NCI-H2029 (cell line): ENCODE measurements around the gene LDLRAD2.

Source experiments
- DNase-seq: peaks from one replicate; lab custom pipeline; 2025; lab: John Stamatoyannopoulos, UW

LDLRAD2 gene

GRCh38 chr1:21860971-21861370, 48.9 kb downstream of the LDLRAD2 start:
- no peak for DNase-seq

GRCh38 chr1:21861602-21862429, 49.8 kb downstream of the LDLRAD2 start:
- no peak for DNase-seq

GRCh38 chr1:21863981-21864380, 51.9 kb downstream of the LDLRAD2 start:
- DNase-seq = no peak

GRCh38 chr1:21864730-21865129, 52.7 kb downstream of the LDLRAD2 start:
- no peak for DNase-seq

GRCh38 chr1:21865609-21865942, 53.5 kb downstream of the LDLRAD2 start:
- DNase-seq = no peak

- DNase-seq = no peak
Observed at GRCh38 chr1:21865943-21866706, 54.1 kb downstream of the LDLRAD2 start.

GRCh38 chr1:21866707-21867043, 54.6 kb downstream of the LDLRAD2 start:
- no peak for DNase-seq

- no peak for DNase-seq
Observed at GRCh38 chr1:21867451-21867996, 55.5 kb downstream of the LDLRAD2 start.

- no peak for DNase-seq
Observed at GRCh38 chr1:21868482-21868881, 56.4 kb downstream of the LDLRAD2 start.

- DNase-seq = peak; percentile 28
Observed at GRCh38 chr1:21868941-21869454, 56.9 kb downstream of the LDLRAD2 start.

- peak; percentile 56 for DNase-seq
Observed at GRCh38 chr1:21869620-21870121, 57.6 kb downstream of the LDLRAD2 start.

- no peak for DNase-seq
Observed at GRCh38 chr1:21870611-21871010, 58.5 kb downstream of the LDLRAD2 start.

- no peak for DNase-seq
Observed at GRCh38 chr1:21871943-21872342, 59.9 kb downstream of the LDLRAD2 start.

GRCh38 chr1:21872445-21873079, 60.5 kb downstream of the LDLRAD2 start:
- DNase-seq = no peak

- DNase-seq = no peak
Observed at GRCh38 chr1:21873174-21873573, 61.1 kb downstream of the LDLRAD2 start.

- DNase-seq = no peak
Observed at GRCh38 chr1:21873761-21874160, 61.7 kb downstream of the LDLRAD2 start.

GRCh38 chr1:21874328-21874727, 62.3 kb downstream of the LDLRAD2 start:
- DNase-seq = no peak
